Panc1 (cell line): Measurements from ENCODE around the gene KXD1. TPM values are rescaled to one million over a fixed set of nuclear protein-coding genes. Genes with fewer than 3 reads are reported as not detected.

ENCODE experiments used
- ATAC-seq: fragments of 200-7000 bp; cut with Tn5 transposase; 2 replicates; pipeline ENCODE4 v1.9.1; 2020; ENCODE audit warnings: mild to moderate bottlenecking, moderate library complexity
- BruUV-seq: library from RNA; stranded (reverse); fragments of 400-500 nt; replicated peaks from 2 replicates; lab custom pipeline; 2021; lab: Mats Ljungman, UMichigan
- CTCF ChIA-PET: fragments of 300-600 bp; sonication (Branson Sonifier 250); formaldehyde crosslinking; loops from one replicate; lab custom pipeline; 2022; ENCODE audit warnings: antibody characterized with exemption; lab: Charles Lee
- POLR2A ChIA-PET: fragments of 300-600 bp; sonication (Branson Sonifier 250); formaldehyde crosslinking; loops from one replicate; lab custom pipeline; 2022; ENCODE audit warnings: antibody characterized with exemption; lab: Charles Lee
- DNase-seq: peaks from one replicate; pipeline ENCODE4 v3.0.0-alpha.2; 2010; ENCODE audit warnings: low read depth, low spot score
- H3K27ac ChIP-seq: 2 replicates; pipeline ENCODE4 v1.5.1; 2011; ENCODE audit warnings: mild to moderate bottlenecking, low read length, inconsistent platforms
- H3K27me3 ChIP-seq: fragments of 200-500 bp; sonication (Bioruptor generic); 2 replicates; pipeline ENCODE4 v1.6.0; 2014; ENCODE audit warnings: low read length, inconsistent platforms; ENCODE audit not compliant: control insufficient read depth, insufficient read depth
- H3K36me3 ChIP-seq: fragments of 200-500 bp; sonication (Bioruptor generic); 2 replicates; pipeline ENCODE4 v1.5.1; 2014; ENCODE audit warnings: inconsistent platforms, mild to moderate bottlenecking, low read length, moderate library complexity; ENCODE audit not compliant: control insufficient read depth, insufficient read depth
- H3K4me1 ChIP-seq: 2 replicates; pipeline ENCODE4 v1.5.1; 2011; ENCODE audit warnings: inconsistent platforms, mild to moderate bottlenecking, low read length, moderate library complexity; ENCODE audit not compliant: control insufficient read depth, insufficient read depth
- H3K4me3 ChIP-seq, 2 experiments: 2 replicates each; pipeline ENCODE4 v1.5.1; 2011 to 2012; ENCODE audit warnings: low read depth in 2 of 2, low read length in 2 of 2, mild to moderate bottlenecking in 2 of 2, inconsistent platforms in 1 of 2, moderate library complexity in 1 of 2
- H3K9me3 ChIP-seq: fragments of 200-500 bp; sonication (Bioruptor generic); 2 replicates; pipeline ENCODE4 v1.5.1; 2014; ENCODE audit warnings: low read depth, mild to moderate bottlenecking, inconsistent platforms, low read length, moderate library complexity; ENCODE audit not compliant: control insufficient read depth, insufficient read depth
- POLR2AphosphoS5 ChIP-seq: IDR thresholded peaks from 2 replicates; pipeline ENCODE4 v1.6.1; 2012; ENCODE audit warnings: mild to moderate bottlenecking, low read depth, low read length, moderate library complexity
- SIN3A ChIP-seq: IDR thresholded peaks from 2 replicates; pipeline ENCODE4 v1.6.1; 2012; ENCODE audit warnings: low read depth, mild to moderate bottlenecking, low read length, moderate library complexity, borderline replicate concordance; ENCODE audit not compliant: insufficient read depth
- TCF7L2 ChIP-seq: IDR thresholded peaks from 2 replicates; pipeline ENCODE4 v1.6.1; 2011; ENCODE audit warnings: mild to moderate bottlenecking, low read depth, low read length, inconsistent platforms
- in situ Hi-C: cut with HindIII; loops from 2 replicates; pipeline ENCODE4 v1.10.0; 2016; ENCODE audit warnings: low sequenced_read_pairs, low pct_unique_long_range_greater_than_20kb
- intact Hi-C: fragments of 100-400 bp; cut with micrococcal nuclease; formaldehyde crosslinking; loops from one replicate; pipeline ENCODE4 v1.10.0; 2022; ENCODE audit not compliant: unreplicated experiment
- total RNA-seq: library from RNA; stranded (reverse); gene quantifications from one replicate; pipeline ENCODE4 v1.2.1, GENCODE V29; 2021; ENCODE audit not compliant: unreplicated experiment
- TF ChIP-seq, protein P1 (sequence below): fragments of 450-650 bp; IDR thresholded peaks from 2 replicates; pipeline ENCODE4 v1.5.1; 2017; ENCODE audit warnings: mild to moderate bottlenecking
- TF ChIP-seq, protein P2 (sequence below), 2 experiments: IDR thresholded peaks; 2 replicates each; pipeline ENCODE4 v1.6.1; 2011 to 2012; ENCODE audit warnings: low read depth in 2 of 2, control low read depth in 1 of 2, low read length in 1 of 2, mild to moderate bottlenecking in 1 of 2, moderate library complexity in 1 of 2; ENCODE audit not compliant: insufficient read depth in 1 of 2

KXD1 gene
- total RNA-seq, 1 experiment from 2014 or later, result 106 TPM

DNA sequence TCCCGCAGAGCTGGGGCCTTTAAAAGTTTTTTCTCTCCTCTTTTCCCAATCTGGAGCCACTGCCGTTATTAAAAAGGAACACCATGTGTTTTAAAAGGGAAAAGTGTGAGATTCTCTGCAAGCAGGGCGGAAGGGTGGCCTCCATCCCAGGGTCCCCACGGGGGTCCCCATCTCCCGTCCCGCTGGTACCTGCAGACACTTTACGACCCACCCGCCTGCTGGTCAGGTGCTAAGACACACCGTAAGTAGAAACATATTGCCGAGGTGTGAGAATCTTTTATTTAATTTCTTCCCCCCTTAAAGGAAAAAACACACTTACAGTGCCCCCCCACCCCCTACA lies 47.1 kb downstream of the KXD1 start:
- Histone ChIP-seq H3K27me3 (peaks cover 2% of the 10 kb centered on the region), H3K4me1 (peaks cover 2% of the 10 kb centered on the region), H3K27ac (no peak overlapping the region), H3K9me3 (no peaks in the 10 kb centered on the region), H3K4me3 (no peak overlapping the region), H3K36me3 (no peaks in the 10 kb centered on the region)
- no peak for DNase-seq
- no TSS peak for BruUV-seq
- no peak for ATAC-seq
- in situ Hi-C loops, result no loop called here
- TF ChIP-seq, protein P1, sequence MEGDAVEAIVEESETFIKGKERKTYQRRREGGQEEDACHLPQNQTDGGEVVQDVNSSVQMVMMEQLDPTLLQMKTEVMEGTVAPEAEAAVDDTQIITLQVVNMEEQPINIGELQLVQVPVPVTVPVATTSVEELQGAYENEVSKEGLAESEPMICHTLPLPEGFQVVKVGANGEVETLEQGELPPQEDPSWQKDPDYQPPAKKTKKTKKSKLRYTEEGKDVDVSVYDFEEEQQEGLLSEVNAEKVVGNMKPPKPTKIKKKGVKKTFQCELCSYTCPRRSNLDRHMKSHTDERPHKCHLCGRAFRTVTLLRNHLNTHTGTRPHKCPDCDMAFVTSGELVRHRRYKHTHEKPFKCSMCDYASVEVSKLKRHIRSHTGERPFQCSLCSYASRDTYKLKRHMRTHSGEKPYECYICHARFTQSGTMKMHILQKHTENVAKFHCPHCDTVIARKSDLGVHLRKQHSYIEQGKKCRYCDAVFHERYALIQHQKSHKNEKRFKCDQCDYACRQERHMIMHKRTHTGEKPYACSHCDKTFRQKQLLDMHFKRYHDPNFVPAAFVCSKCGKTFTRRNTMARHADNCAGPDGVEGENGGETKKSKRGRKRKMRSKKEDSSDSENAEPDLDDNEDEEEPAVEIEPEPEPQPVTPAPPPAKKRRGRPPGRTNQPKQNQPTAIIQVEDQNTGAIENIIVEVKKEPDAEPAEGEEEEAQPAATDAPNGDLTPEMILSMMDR, result no peak
- TF ChIP-seq TCF7L2 (no peak), POLR2AphosphoS5 (no peak)
- TF ChIP-seq, protein P2, sequence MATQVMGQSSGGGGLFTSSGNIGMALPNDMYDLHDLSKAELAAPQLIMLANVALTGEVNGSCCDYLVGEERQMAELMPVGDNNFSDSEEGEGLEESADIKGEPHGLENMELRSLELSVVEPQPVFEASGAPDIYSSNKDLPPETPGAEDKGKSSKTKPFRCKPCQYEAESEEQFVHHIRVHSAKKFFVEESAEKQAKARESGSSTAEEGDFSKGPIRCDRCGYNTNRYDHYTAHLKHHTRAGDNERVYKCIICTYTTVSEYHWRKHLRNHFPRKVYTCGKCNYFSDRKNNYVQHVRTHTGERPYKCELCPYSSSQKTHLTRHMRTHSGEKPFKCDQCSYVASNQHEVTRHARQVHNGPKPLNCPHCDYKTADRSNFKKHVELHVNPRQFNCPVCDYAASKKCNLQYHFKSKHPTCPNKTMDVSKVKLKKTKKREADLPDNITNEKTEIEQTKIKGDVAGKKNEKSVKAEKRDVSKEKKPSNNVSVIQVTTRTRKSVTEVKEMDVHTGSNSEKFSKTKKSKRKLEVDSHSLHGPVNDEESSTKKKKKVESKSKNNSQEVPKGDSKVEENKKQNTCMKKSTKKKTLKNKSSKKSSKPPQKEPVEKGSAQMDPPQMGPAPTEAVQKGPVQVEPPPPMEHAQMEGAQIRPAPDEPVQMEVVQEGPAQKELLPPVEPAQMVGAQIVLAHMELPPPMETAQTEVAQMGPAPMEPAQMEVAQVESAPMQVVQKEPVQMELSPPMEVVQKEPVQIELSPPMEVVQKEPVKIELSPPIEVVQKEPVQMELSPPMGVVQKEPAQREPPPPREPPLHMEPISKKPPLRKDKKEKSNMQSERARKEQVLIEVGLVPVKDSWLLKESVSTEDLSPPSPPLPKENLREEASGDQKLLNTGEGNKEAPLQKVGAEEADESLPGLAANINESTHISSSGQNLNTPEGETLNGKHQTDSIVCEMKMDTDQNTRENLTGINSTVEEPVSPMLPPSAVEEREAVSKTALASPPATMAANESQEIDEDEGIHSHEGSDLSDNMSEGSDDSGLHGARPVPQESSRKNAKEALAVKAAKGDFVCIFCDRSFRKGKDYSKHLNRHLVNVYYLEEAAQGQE (IDR thresholded peaks at IDR 0.05; ENCODE audit: insufficient read depth in 1 of 2, low read depth in 2 of 2, low read length in 1 of 2), result no peak
- CTCF ChIA-PET, result interaction anchor here (0.6 kb wide), 1 partner anchor 78 kb away, joined by 5 read pairs; no protein-coding TSS in a partner anchor
- intact Hi-C loops, result no loop called here
- POLR2A ChIA-PET, result interaction anchor here (0.6 kb wide), 1 partner anchor 32 kb away, joined by 18 read pairs; no protein-coding TSS in a partner anchor

DNA sequence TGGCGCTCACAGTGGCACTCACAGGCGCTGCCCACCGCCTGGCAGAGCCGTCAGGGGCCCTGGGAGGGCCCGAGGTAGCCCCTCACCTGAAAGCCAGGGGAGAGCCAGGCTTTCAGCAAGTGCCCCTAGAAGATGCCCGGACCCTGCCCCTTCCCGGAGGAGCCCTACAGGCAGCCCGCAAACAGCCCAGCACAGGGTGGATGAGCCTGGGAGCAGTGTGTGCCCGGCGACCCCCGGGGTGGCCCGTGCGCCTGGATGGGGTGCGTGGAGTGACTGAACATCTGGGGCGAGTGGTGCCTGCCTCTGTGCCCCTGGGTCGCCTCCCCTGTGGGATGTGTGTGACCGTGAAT lies 47.5 kb downstream of the KXD1 start:
- no peak for TF ChIP-seq TCF7L2
- TF ChIP-seq, protein P1, result no peak
- TF ChIP-seq POLR2AphosphoS5, result no peak
- TF ChIP-seq, protein P2 (IDR thresholded peaks at IDR 0.05; ENCODE audit: insufficient read depth in 1 of 2, low read depth in 2 of 2, low read length in 1 of 2), result no peak
- TF ChIP-seq SIN3A, result no peak
- ATAC-seq, result no peak
- in situ Hi-C loops, result no loop called here
- CTCF ChIA-PET, result interaction anchor here (0.6 kb wide), 1 partner anchor 78 kb away, joined by 5 read pairs; no protein-coding TSS in a partner anchor
- H3K27ac ChIP-seq, result no peak overlapping the region
- peaks cover 2% of the 10 kb centered on the region for H3K27me3 ChIP-seq
- no peak for DNase-seq
- H3K36me3 ChIP-seq, result no peaks in the 10 kb centered on the region
- H3K9me3 ChIP-seq, result no peaks in the 10 kb centered on the region
- no TSS peak for BruUV-seq
- H3K4me3 ChIP-seq, result no peak overlapping the region
- POLR2A ChIA-PET, result interaction anchor here (0.6 kb wide), 1 partner anchor 33 kb away, joined by 18 read pairs; no protein-coding TSS in a partner anchor
- peaks cover 2% of the 10 kb centered on the region for H3K4me1 ChIP-seq
- intact Hi-C loops, result no loop called here
